Rectal smooth muscle tissue (tissue), 1 donor: ENCODE results near the gene ANXA2.

Source experiments
- H3K27ac ChIP-seq: one replicate; pipeline ENCODE4 v1.7.0; 2013; ENCODE audit warnings: low read depth, low read length, inconsistent platforms
- H3K27me3 ChIP-seq: one replicate; pipeline ENCODE4 v1.7.0; 2013; ENCODE audit warnings: low read length; ENCODE audit not compliant: control insufficient read depth, insufficient read depth
- H3K36me3 ChIP-seq: one replicate; pipeline ENCODE4 v1.7.0; 2013; ENCODE audit warnings: low read length; ENCODE audit not compliant: control insufficient read depth, insufficient read depth
- H3K4me1 ChIP-seq: one replicate; pipeline ENCODE4 v1.7.0; 2013; ENCODE audit warnings: low read length; ENCODE audit not compliant: control insufficient read depth, insufficient read depth
- H3K4me3 ChIP-seq: one replicate; pipeline ENCODE4 v1.7.0; 2013; ENCODE audit warnings: low read length
- H3K9ac ChIP-seq: one replicate; pipeline ENCODE4 v1.7.0; 2013; ENCODE audit warnings: low read length

The ANXA2 gene

DNA sequence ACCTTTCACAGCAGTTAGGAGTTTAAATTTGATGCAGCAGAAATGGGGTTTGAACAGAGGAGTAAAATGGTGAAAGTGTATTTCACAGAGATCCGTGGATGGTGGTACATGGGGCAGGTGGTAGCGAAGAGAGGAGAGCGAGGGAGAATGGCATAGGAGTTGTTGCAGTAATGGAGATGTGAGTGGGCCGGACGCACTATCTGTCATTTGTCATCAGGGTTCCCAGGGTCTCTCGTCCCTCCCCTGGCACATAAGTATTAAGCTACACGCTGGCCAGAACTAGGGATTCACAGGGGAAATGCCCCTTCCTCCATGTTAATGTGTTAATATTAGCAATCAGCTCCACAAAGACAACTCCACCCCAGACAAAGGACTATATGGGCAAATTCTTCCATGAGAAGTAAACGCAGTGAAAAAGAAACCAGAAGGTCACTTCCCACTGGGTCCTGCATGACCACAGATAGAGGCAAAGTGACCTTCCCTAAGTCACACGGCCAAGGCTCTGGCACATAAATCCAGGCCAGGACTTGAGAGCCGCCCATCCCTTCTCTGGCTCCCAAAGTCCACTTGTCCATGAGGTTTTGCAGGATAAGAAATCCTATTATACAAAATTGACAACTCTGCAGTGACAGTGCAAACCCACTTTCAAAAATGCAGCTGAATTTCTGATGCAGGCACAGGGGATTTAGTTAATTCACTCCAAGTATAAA lies 42.5 kb downstream of the ANXA2 start:
- Histone ChIP-seq H3K4me3 (no peak overlapping the region), H3K4me1 (peaks cover 7% of the 10 kb centered on the region), H3K36me3 (peaks cover 51% of the 10 kb centered on the region), H3K9ac (no peak overlapping the region), H3K27ac (no peak overlapping the region), H3K27me3 (no peaks in the 10 kb centered on the region)

DNA sequence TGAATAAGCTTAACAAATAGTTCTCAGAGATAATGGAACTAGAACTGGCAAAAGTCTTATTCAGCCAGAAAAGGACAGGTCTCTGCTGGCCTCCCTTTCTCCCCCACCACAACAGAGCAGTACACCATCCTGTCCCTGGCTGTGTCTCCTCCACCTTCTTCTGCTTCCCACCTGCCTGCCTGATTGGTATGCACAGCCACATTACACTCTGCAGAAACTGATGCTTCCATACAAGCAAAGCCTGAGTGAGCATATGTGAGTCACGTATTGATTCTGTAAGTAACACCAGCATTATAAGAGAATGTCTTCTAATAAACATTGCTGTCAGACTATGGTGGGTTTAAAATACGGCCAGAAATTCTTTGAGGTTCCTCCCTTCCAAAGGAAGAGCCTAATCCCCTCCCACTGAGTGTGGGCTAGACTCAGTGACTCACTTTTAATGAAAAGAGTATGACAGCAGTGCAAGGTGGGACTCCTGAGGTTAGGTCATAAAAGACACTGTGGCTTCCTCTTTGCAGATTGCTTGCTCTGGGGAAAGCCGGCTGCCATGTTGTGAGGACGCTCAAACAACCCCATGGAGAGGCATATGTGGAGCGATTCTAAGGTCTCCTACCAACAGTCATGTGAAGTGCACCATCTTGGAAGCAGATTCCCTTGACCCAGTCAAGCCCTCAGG lies 44.4 kb downstream of the ANXA2 start:
- H3K9ac ChIP-seq: no peak overlapping the region
- H3K4me3 ChIP-seq: no peak overlapping the region
- H3K27me3 ChIP-seq: no peaks in the 10 kb centered on the region
- no peak overlapping the region for H3K27ac ChIP-seq
- H3K4me1 ChIP-seq: no peaks in the 10 kb centered on the region
- H3K36me3 ChIP-seq: peaks cover 56% of the 10 kb centered on the region

GRCh38 chr15:60352525-60352924 lies 45.3 kb downstream of the ANXA2 start:
- Histone ChIP-seq H3K27ac (no peak overlapping the region), H3K4me1 (no peaks in the 10 kb centered on the region), H3K36me3 (peaks cover 63% of the 10 kb centered on the region), H3K4me3 (no peak overlapping the region), H3K9ac (no peak overlapping the region), H3K27me3 (no peaks in the 10 kb centered on the region)

- no peak overlapping the region for H3K9ac ChIP-seq
- no peak overlapping the region for H3K27ac ChIP-seq
- no peaks in the 10 kb centered on the region for H3K27me3 ChIP-seq
- H3K36me3 ChIP-seq: peaks cover 70% of the 10 kb centered on the region
- H3K4me1 ChIP-seq: no peaks in the 10 kb centered on the region
- H3K4me3 ChIP-seq: no peak overlapping the region
These were observed 46.7 kb downstream of the ANXA2 start for GRCh38 chr15:60351066-60351465.

DNA sequence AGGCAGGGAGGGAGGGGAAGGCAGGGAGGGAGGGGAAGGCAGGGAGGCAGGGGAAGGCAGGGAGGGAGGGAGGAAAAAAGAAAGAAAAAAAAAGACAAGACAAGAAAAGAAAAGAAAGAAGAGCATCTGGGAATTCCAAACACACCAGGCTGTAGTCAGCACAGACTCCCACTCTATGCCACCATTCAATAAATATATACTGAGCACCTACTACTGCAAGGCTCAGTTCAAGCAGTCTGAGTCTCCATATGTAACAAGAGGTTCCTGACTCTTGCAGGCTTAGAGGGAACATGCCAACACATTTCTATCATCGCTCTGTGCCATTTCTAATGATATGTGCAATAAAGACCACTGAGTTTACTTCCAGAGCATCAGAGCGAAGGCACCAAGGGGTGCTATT lies 47.7 kb downstream of the ANXA2 start:
- Histone ChIP-seq H3K9ac (no peak overlapping the region), H3K27me3 (no peaks in the 10 kb centered on the region), H3K36me3 (peaks cover 64% of the 10 kb centered on the region), H3K4me1 (no peaks in the 10 kb centered on the region), H3K4me3 (no peak overlapping the region), H3K27ac (no peak overlapping the region)

- no peaks in the 10 kb centered on the region for H3K27me3 ChIP-seq
- no peak overlapping the region for H3K9ac ChIP-seq
- H3K36me3 ChIP-seq: peaks cover 59% of the 10 kb centered on the region
These were observed 48.2 kb downstream of the ANXA2 start for GRCh38 chr15:60349589-60349988.

GRCh38 chr15:60347480-60348049 lies 50.2 kb downstream of the ANXA2 start:
- Histone ChIP-seq H3K27ac (no peak overlapping the region), H3K9ac (no peak overlapping the region), H3K36me3 (peaks cover 45% of the 10 kb centered on the region), H3K27me3 (no peaks in the 10 kb centered on the region), H3K4me1 (no peaks in the 10 kb centered on the region), H3K4me3 (no peak overlapping the region)

More at GRCh38 chr15:60349589-60349988, 48.2 kb downstream of the ANXA2 start:
- Histone ChIP-seq H3K4me3 (no peak overlapping the region), H3K4me1 (no peaks in the 10 kb centered on the region), H3K27ac (no peak overlapping the region)

DNA sequence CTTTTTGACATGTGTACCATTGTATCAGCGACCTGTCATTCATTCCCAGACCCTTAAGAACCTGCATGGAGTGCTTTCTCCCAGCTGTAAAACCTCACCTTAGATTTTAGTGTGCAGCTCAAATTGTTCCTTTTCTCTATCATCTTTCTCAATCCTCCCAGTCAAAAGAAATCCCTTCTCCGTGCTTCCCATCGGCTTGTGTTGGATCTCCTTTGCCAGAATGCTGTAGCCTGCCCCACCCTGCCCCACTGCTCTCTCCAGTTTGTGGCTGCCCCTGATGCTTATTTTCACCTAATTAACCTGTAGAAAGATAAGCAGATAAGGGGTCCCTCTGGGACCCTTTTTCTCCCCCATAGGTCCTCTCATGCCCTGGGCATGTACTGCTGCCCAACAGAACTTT lies 51.1 kb downstream of the ANXA2 start:
- Histone ChIP-seq H3K27ac (no peak overlapping the region), H3K4me3 (no peak overlapping the region), H3K9ac (no peak overlapping the region), H3K27me3 (no peaks in the 10 kb centered on the region), H3K36me3 (peaks cover 37% of the 10 kb centered on the region), H3K4me1 (no peaks in the 10 kb centered on the region)

- Histone ChIP-seq H3K27ac (no peak overlapping the region), H3K36me3 (peaks cover 34% of the 10 kb centered on the region), H3K27me3 (no peaks in the 10 kb centered on the region), H3K9ac (no peak overlapping the region), H3K4me3 (no peak overlapping the region), H3K4me1 (no peaks in the 10 kb centered on the region)
These were observed 51.7 kb downstream of the ANXA2 start for GRCh38 chr15:60346077-60346476.

DNA sequence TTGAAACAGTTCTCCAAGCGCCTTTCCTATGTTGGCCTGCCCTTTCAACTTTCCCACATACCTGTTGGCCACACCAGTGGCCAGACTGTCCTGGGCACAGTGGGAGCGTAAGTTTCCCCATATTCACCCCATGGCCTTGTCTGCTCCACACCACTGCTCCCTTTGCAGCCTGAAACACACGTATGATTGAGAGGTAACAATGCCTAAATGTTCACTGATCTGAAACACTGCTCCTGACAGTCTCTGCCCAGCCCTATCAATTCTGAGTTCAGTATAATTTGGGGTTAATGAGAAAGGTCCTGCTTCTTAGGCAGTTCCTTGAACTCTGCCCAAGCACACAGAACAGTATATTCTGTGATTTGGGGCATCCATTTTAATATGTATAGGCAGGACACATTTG lies 52.2 kb downstream of the ANXA2 start:
- H3K36me3 ChIP-seq: peaks cover 29% of the 10 kb centered on the region
- H3K27ac ChIP-seq: no peak overlapping the region
- no peaks in the 10 kb centered on the region for H3K27me3 ChIP-seq
- H3K4me3 ChIP-seq: no peak overlapping the region
- no peaks in the 10 kb centered on the region for H3K4me1 ChIP-seq
- no peak overlapping the region for H3K9ac ChIP-seq

DNA sequence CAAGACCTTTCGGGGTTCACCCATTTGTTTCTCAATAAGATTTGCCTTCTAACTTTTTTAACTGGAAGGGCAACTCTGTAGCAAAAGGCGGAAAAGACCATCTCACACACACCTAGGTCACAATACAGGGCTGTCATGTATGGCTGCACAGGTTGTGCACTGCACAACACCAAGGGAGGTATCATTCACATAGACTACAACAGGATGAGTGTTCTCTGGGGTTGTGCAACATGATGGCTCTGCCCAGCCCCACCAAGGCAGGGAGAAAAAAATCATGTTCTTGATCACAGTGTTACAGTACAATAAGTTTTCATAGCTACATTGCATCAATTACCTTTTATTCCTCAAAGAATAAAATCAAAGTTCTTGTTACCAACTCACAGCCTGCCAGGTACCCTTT lies 52.8 kb downstream of the ANXA2 start:
- Histone ChIP-seq H3K27me3 (no peaks in the 10 kb centered on the region), H3K27ac (no peak overlapping the region), H3K4me3 (no peak overlapping the region), H3K9ac (no peak overlapping the region), H3K4me1 (no peaks in the 10 kb centered on the region), H3K36me3 (peaks cover 25% of the 10 kb centered on the region)

DNA sequence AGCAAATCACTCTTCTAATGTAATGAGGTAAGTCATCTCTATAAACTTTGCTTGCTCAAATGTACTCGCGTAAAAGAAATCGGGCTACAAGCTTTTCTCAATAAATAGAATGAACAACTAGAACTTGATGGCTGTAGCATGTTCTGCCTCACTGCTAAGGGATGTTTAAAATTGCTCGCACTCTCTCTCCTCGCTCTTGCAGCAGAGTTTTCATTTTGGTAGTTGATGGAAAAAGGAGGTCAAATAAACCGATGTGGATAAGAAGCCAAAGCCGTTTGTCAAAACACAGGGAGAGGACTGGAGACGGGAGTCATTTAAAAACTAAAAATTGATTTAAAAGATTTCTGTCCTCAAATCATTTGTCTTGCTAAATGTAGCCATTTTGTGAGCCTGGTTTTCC lies 53.3 kb downstream of the ANXA2 start:
- no peak overlapping the region for H3K27ac ChIP-seq
- no peak overlapping the region for H3K9ac ChIP-seq
- H3K36me3 ChIP-seq: peaks cover 25% of the 10 kb centered on the region
- H3K4me1 ChIP-seq: no peaks in the 10 kb centered on the region
- no peaks in the 10 kb centered on the region for H3K27me3 ChIP-seq
- no peak overlapping the region for H3K4me3 ChIP-seq
